GM23338 (cell line): ENCODE data around the gene MADCAM1.

Experiments used
- CTCF ChIP-seq, 2 experiments: fragments of 200-600 bp in 1 of 2; sonication (generic) in 1 of 2; conservative IDR thresholded peaks; 2 replicates each; pipeline versions ENCODE4 v1.5.1 to v1.6.1; 2016 to 2017; ENCODE audit warnings: antibody characterized with exemption in 2 of 2, low read depth in 2 of 2, mild to moderate bottlenecking in 2 of 2, moderate library complexity in 1 of 2
- EZH2phosphoT487 ChIP-seq: fragments of 200-600 bp; sonication (generic); IDR thresholded peaks from one replicate; pipeline ENCODE4 v1.8.1; 2018; ENCODE audit warnings: antibody characterized with exemption; ENCODE audit not compliant: unreplicated experiment
- POLR2AphosphoS5 ChIP-seq: IDR thresholded peaks from 2 replicates; pipeline ENCODE4 v1.6.1; 2016; ENCODE audit warnings: antibody characterized with exemption, low read depth

GRCh38 chr19:497869-498510 lies 1.7 kb downstream of the MADCAM1 start:
- no peak for TF ChIP-seq CTCF (conservative IDR thresholded peaks at IDR 0.05; ENCODE audit: low read depth in 2 of 2)
- TF ChIP-seq EZH2phosphoT487, result no peak
- TF ChIP-seq POLR2AphosphoS5, result no peak
